Measurements from ENCODE around the gene DR1. TPM values are rescaled to one million over a fixed set of nuclear protein-coding genes. Genes with fewer than 3 reads are reported as not detected.
"Not testable (repeated sequence)": the region's sequence is repeated elsewhere in the genome, so short reads cannot be mapped to it uniquely, and the experiment has no call there.

The DR1 gene
- polyA plus RNA-seq, 4 donors: 60.7 to 64.9 (median 63.9) TPM

- no peak for DNase-seq (ENCODE audit: low read depth in 4 of 4, low spot score in 3 of 4)
These were observed 28.8 kb downstream of the DR1 start for GRCh38 chr1:93374334-93375106.

- DNase-seq (ENCODE audit: low read depth in 4 of 4, low spot score in 3 of 4): no peak
These were observed 38.9 kb downstream of the DR1 start for GRCh38 chr1:93384656-93385055.

- not testable (repeated sequence) for DNase-seq (ENCODE audit: low read depth in 4 of 4, low spot score in 3 of 4)
These were observed 40.6 kb downstream of the DR1 start for GRCh38 chr1:93386268-93386667.

- no peak for DNase-seq (ENCODE audit: low read depth in 4 of 4, low spot score in 3 of 4)
These were observed 48.8 kb downstream of the DR1 start for GRCh38 chr1:93394514-93394913.

- DNase-seq (ENCODE audit: low read depth in 4 of 4, low spot score in 3 of 4): no peak
These were observed 49.5 kb downstream of the DR1 start for GRCh38 chr1:93395195-93395594.

DNA sequence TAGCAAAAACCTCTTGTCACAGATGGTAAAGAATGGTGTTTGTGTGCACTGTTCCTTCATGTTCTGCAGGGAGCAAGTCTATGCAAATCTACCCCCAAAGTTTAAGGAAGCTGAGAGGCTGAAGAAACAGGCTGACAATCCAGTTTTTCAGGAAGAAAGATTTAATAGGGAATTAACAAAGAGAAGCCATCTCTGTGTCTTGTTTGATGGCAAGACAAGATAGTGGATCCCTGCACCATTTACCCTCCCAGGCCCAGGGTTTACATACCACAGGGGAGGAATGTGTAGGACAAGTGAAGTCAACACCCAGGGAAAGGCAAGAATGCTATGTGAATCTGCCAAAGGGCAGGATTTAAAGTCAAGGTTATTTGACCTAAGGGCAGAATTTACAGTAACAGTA, 54.1 kb downstream of the DR1 start:
- DNase-seq (ENCODE audit: low read depth in 4 of 4, low spot score in 3 of 4): no peak

- no peak for DNase-seq (ENCODE audit: low read depth in 4 of 4, low spot score in 3 of 4)
These were observed 62.5 kb downstream of the DR1 start for GRCh38 chr1:93408203-93408602.

DNA sequence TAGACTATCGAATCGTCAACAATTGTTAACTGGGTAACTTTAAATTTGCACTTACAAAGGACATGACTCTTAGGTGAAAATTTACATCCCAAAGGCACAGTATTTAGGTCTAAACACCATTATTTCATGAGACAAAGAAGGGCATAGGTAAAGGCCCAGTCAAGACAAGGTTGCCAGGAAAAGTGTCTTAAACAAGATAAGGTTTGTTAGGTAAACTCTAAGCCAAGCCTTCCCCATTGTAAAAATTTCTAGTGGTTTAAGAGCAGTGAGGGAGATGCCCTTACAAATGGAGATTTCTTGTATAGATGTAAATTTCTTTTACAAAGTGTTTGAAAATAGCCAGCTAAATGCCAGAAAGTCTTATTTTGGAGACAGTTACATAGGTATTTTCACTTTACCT, 65.3 kb downstream of the DR1 start:
- no peak for DNase-seq (ENCODE audit: low read depth in 4 of 4, low spot score in 3 of 4)

DNA sequence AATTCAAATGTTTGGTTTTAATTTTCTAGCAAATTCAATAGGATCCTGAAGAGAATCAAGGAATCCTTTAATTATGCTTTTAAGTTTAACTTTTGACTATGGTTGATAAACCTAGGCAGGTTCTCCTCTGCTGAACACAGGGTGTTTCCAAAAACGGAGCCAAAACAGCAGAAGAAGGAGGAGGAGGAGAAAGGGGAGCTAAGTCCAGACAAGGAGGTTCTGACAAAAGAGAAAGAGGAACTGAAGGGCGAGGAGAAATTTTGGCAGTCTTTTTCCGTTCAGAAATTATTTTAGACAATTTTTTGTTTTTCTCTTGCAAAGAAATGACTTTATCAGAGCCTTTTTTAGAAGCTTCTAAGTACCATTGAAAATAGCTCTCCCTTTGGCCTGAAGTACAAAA, 69.0 kb downstream of the DR1 start:
- no peak for DNase-seq (ENCODE audit: low read depth in 4 of 4, low spot score in 3 of 4)

- no peak for DNase-seq (ENCODE audit: low read depth in 4 of 4, low spot score in 3 of 4)
These were observed 69.6 kb downstream of the DR1 start for GRCh38 chr1:93415296-93415695.

GRCh38 chr1:93416183-93416582, 70.5 kb downstream of the DR1 start:
- no peak for DNase-seq (ENCODE audit: low read depth in 4 of 4, low spot score in 3 of 4)

Other genes with a start within 250 kb of the DR1 start
- gene TMED5, start 165.5 kb upstream of the DR1 start, polyA plus RNA-seq (ENCODE audit: insufficient read length in 4 of 4): 100 to 1,000 TPM in 2 of 4 donors, 10 to 100 TPM in 2; 31.8 to 108 (median 100) TPM
- 10 to 100 TPM in 1 of 4 donors, 1 to 10 TPM in 3; 7.5 to 12.2 (median 9.7) TPM for gene CCDC18, start 165.2 kb upstream of the DR1 start, polyA plus RNA-seq (ENCODE audit: insufficient read length in 4 of 4)
- 100 to 1,000 TPM in 3 of 4 donors, 10 to 100 TPM in 1; 56.6 to 132 (median 118) TPM for gene FNBP1L, start 102.2 kb downstream of the DR1 start, polyA plus RNA-seq (ENCODE audit: insufficient read length in 4 of 4)

All from left renal pelvis (tissue), 4 donors.